ENCODE measurements around the gene GET4.

DNA sequence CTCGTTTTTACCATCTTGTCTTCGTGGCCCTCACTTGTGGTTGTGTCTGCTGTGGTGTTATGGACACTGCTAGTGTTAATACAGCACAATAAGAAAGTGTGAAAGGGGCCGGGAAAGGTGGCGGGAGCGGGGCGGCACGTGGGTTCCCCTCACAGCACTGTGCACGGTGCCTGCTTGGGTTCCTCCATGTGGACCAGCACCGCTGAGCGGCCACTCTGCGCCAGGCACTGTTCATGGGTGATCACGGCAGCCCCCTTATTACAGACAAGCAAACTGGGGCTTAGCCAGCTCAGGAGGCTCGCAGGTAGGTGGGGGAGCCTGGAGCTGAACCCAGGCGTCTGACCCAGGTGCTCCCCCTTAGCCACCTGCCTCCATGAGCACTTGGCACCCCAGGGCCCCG lies 31.8 kb upstream of the GET4 start:
- TF ChIP-seq, protein P1, sequence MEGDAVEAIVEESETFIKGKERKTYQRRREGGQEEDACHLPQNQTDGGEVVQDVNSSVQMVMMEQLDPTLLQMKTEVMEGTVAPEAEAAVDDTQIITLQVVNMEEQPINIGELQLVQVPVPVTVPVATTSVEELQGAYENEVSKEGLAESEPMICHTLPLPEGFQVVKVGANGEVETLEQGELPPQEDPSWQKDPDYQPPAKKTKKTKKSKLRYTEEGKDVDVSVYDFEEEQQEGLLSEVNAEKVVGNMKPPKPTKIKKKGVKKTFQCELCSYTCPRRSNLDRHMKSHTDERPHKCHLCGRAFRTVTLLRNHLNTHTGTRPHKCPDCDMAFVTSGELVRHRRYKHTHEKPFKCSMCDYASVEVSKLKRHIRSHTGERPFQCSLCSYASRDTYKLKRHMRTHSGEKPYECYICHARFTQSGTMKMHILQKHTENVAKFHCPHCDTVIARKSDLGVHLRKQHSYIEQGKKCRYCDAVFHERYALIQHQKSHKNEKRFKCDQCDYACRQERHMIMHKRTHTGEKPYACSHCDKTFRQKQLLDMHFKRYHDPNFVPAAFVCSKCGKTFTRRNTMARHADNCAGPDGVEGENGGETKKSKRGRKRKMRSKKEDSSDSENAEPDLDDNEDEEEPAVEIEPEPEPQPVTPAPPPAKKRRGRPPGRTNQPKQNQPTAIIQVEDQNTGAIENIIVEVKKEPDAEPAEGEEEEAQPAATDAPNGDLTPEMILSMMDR (IDR thresholded peaks at IDR 0.05): no peak
- TF ChIP-seq EP300 (IDR thresholded peaks at IDR 0.05): no peak

All from gastroesophageal sphincter (tissue), 3 donors.